ENCODE measurements around the gene CHMP4B.

GRCh38 chr20:33881989-33882388 is 70.8 kb downstream of the CHMP4B start:
- TF ChIP-seq CTCF (IDR thresholded peaks at IDR 0.05), result no peak
- TF ChIP-seq POLR2AphosphoS5 (IDR thresholded peaks at IDR 0.05), result no peak
- no peak for TF ChIP-seq POLR2A (IDR thresholded peaks at IDR 0.05)
- no peak for TF ChIP-seq EP300 (IDR thresholded peaks at IDR 0.05)
